Measurements from ENCODE around the gene TRMT1.
A peak's percentile ranks its signal among the peaks of the same experiment; 100 is the strongest.

TRMT1 gene

DNA sequence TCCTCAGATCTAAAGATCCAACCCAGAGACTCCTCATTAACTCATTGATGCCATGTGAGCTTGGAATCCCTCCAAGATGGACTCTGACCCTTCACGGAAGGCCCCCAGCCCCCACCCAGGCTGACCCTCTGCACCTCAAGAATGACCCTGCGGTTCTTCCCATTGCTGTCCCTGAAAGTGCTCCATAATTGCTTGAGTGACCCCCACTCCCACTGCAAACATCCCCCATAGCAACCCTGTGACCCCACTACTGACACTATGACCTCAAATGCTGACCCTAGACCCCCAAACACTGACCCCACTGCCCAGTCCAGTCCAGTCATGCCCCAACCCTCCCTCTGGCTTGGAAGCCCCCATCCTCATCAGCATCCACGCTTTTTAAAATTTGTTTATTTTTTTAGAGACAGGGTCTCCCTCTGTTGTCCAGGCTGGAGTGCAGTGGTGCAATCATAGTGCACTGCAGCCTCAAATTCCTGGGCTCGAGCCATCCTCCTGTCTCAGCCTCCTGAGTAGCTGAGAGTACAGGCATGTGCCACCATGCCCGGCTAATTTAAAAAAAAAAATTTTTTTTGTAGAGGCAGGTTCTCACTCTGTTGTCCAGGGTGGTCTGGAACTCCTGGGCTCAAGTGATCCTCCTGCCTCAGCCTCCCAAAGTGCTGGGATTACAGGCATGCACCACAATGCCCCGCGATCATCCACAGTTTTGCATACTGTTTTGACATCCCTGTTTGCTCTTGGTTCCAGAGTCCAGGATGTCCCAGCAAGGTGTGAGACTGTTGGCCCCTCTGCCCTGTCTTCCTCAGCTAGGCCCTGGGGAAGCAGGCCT lies 14.7 kb downstream of the TRMT1 start:
- no peak for DNase-seq

DNA sequence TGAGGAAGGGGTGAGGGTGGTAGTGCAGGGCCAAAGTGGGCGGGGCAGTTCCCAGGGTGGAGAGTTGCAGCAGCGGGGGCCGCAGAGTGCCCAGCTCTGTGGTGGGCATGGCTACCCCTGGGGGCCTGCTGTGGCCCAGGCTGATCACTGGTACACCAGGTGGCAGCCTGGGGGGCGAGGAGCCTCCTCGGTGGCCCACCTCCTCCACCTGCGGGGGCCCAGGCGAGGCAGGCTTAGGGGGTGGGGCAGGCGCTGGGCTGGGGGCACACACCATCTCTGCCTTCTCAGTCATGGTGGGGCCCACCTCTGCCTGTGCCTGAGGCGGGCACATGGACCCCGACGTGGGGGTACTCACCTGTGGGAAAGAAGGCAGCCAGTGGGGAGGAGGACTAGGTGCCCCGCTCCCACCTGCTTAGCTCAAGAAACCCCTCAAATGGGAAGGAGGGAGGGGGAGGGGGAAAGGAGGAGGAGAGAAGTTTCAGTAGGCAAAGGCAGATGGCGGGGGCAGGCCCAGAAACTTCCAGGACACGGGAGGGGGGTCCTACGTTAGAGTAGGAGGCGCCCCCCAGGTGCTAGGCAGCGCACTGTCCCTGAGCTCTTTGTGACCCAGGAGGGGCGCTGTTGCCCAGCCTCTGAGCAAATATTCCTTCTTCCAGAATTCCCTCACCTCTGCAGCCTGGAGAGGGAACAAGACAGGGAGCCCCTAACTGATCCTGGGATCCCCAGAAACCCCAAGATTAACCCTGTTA lies 15.5 kb downstream of the TRMT1 start:
- no peak for DNase-seq

DNA sequence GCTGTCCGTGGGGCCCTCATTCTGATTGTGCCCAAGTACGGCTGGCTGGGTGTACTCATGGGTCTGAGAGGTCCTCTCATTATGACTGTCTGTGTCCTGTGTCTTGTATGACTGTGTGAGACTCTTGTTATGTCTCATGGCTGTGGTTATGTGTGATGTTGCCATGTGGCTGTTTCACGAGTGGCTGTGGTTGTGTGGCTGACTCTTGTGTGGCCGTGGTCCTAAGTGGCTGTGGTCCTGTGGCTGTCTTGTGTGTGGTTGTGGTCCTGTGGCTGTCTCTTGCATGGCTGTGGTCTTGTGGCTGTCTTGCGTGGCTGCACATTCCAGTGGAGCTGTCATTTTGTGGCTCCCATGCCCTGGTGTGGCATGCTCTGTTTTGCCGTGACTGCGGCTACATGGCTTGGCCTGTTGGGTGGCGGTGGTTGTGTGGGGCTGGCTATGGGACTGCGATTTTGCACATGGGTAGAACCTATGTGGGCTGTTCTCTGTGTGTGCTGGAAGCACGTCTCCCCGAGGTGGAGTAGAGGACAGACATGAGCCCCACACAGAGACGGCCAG lies 16.4 kb downstream of the TRMT1 start:
- peak; percentile 90 for DNase-seq

DNA sequence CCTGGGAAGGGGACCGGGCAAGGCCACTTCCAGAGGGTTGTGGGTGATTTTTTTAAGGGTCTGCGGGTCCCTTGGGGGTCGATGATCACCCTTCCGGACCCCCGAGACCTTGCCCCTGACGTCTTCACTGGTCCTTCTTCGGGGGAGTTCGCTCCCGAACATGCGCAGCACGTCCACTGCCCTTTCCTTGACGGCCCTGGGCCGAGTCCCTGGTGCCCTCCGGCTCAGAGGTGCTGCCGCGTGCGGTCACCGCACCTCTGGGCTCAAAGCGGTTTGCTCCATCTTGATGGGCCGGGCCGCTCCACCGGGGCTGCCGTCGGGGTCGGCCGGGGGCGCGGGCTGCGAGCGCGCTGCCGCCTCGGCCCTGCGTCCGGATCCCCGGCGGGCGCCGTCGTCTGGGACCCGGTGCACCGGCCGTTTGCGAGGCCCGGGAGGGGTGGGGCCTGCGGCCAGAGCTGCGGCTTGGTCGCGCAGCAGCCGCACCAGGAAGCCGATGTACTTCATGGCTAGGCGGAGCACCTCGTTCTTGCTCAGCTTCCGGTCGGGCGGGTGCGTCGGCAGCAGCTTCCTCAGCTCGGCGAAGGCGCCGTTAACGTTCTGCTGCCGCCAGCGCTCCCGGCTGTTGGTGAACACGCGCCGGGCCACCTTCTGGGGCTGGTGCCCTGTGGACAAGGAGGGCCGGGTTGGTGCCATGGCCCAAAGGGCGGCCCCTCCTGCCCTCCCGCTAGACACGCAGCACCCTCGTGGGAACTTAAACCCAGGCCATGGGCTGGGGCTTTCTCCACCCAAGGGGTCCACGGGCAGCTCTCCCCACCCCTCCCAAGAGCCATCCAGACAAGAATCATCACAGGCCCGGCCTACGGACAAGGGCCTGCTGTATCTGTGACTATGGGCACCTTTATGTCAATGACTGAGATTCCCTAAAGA lies 17.2 kb downstream of the TRMT1 start:
- peak; percentile 86 for DNase-seq

DNA sequence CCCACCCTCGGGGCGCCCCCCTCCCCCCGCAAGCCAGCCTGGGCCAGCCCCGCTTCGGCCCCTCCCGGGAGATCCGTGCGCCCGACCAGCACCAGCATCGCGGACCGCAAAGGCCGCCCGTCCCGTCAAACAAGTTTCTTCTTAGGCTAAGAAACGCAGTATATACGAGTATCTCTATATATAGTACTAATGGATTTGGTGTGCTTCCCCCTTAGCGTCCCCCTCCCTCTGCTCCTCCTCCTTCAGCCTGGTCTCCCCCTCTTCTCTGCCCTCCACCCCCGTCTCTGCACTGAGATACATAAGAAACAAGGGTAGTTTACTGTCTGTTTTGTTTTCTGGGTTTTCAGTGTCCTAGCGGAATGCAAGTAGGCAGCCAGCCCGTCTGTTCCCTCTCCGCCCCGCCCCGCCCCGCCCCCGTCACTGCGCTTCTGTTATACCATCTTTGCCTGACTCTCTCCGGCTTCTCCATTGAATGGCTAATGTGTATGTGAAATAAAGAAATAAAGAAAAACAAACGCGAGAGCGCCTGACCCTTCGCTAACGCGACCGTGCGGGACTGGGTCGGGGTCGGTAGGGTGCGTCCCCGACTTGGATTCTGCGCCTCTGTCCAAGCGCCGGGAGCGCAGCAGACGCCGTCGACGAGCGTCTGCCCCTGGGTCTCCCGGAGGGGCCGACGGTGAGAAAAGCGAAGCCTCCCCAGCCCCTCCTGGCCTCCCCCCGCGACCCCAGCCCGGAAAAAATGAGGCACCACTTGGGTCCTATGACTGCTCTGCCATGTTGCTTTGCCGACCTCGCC lies 18.1 kb downstream of the TRMT1 start:
- no peak for DNase-seq

DNA sequence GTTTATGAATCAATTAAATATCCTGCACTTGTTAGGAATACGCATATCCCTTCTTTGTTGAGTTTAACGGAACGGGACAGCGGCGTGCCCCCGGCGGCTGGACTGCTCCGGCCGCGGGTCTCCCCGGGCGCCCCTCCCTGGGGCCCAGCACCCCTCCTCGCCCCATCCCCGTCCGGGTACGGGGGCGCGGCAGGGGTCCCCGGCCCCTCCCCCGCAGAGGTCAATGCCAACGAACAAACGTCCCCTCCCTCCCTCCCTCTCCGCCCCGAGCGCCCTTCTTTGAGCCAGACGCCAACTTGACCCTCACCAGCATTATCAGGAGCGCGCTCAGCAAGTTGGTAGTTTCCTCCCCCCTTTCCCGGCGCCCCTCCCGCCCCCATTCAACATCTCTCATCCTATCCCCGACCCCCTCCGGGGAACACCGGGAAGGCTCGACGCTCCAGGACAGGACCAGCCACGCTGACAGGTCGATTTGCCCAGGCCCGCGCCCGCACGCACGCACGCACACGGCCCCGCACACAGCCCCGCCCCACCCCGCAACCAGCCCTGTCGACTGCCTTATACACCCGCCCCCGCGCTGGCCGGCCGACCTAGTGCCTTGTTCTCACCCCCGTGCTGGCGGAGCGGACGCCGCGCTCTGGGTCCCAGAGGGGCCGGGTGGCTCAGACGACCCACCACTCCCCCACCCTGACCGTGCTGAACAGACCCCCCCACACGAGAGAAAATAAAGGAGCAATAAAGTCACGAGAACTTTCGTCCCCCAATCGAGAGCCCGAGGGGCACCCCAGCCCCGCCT lies 18.9 kb downstream of the TRMT1 start:
- DNase-seq, result no peak

DNA sequence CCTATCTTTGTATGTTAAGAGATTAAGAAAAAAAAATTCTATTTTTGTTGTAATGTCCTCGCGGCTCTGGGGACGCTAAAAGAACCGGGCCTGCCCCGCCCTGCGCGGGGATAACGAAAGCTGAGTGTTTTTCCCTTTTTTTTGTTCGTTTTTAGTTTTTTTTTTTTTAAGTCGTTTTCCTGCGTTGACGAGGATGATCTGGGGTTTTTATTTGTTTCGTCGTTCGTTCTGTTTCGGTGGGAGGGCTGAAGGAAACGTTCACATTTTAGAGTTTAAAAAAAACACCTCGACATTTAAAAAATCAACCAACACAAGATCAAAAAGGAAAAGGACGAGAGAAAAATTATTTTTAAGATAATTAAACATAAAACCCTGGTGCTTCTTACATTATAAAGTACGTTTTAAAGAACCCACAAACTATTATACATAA lies 19.5 kb downstream of the TRMT1 start:
- DNase-seq, result no peak

DNA sequence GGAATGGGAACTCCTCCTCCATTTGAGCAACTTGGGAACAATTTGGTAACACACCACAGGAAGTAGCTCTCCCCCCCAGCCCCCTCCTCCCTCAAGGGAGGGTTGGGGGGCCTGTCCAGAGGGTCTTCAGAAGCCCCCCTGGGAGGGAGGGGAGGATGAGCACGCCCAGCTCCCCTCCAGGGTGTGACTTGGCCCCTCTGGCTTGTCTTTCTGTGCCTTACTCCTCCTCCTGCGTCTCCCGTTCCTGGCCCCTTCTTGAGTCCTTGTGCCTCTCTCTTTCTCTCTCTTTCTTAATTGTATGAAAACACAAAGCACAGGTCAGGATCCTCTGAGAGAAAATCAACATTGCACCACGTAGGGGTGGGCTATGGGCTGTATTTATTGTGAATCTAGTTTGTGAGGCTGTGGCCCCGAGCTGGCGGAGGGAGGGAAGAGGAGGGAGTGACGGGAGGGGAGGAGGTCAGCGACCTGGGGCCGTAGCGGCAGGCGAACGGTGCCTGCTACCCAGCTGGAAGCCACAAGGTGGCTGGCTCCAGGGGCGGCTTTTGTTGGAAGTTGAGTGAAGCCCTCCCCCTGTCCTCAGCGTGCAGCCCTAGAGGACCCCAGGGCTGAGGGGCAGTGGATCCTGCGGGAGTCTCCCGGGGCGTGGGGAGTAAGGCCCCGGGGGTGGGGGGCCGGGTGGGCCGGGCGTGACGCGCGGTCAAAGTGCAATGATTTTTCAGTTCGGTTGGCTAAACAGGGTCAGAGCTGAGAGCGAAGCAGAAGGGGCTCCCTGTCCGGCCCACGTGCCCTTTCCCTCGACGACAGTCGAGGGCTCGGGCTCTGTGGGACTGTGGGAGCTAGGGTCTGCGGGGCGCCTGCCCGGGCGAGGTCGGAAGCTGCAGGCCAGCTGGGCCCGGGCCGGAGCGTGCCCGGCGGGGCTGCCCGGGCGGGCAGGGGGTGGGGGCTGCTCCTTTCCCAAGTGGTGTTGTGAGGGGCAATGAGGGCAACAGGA lies 20.3 kb downstream of the TRMT1 start:
- DNase-seq, result no peak

DNA sequence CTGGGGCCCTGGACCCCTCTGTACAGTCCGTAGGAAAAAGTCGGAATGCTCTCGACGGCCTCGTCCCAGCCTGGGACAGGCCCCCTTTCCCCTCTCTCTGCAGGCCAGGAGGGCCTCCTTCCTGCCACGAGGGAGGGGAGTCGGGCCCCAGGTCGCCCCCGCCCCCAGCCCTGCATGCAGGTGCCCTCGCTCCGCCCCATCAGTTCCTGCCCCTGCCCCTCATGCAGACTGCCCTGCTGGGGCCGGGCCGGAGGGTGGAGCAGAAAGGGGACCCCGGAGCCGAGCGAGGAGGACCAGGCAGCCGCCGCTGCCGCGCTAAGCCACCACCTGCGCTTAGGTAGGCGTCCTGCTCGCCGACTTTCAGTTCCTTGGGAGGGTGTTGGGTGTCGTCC lies 21.2 kb downstream of the TRMT1 start:
- DNase-seq, result no peak

DNA sequence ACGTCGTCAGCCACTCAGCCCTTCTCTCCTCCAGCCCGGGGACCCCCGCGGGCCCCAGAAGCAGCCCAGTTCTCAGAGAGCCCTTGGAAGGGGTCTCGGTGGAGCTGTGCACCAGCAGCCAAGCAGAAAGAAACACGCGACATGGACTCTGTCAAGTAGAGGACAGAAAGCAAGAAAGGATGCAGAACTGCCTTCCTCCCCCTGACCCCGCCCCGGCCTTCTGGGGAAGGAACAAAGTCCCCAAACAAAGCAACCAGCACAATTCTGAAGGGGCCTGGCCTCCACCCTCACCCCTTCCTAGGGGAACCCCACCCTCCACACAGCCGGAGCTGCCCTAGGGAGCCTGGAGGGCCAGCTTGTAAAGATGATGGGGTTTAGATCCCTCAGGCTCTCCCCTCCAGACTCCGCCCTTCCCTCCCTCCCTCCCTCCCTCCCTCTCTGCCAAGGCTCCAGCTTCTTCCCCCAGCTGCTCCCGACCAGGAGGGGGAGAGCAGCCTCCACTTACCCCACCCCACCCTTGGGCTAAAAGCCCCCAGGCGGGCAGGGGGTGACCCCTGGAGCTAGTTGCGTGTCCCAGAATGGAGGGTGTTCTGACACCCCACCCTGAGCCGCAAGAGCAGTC lies 21.7 kb downstream of the TRMT1 start:
- DNase-seq, result no peak

DNA sequence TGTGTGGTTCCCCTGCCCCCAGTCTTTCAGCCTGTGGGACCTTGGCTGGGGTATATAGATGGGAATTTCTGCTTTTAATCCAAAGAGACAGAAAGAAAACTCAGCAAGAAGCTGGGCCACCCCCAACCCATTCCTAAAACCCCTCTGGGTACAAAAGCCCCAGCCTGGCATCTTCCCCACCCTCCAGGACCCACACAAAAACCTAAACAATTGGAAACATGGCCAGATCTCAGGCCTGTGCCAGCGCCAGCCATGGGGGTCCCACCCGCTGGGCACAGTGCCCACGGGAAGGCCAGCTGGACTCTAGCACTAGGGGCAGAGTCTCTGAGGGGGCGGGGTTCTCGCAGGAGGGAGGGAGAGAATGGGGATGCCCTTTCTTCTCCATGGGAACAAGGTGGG lies 22.4 kb downstream of the TRMT1 start:
- no peak for DNase-seq

DNA sequence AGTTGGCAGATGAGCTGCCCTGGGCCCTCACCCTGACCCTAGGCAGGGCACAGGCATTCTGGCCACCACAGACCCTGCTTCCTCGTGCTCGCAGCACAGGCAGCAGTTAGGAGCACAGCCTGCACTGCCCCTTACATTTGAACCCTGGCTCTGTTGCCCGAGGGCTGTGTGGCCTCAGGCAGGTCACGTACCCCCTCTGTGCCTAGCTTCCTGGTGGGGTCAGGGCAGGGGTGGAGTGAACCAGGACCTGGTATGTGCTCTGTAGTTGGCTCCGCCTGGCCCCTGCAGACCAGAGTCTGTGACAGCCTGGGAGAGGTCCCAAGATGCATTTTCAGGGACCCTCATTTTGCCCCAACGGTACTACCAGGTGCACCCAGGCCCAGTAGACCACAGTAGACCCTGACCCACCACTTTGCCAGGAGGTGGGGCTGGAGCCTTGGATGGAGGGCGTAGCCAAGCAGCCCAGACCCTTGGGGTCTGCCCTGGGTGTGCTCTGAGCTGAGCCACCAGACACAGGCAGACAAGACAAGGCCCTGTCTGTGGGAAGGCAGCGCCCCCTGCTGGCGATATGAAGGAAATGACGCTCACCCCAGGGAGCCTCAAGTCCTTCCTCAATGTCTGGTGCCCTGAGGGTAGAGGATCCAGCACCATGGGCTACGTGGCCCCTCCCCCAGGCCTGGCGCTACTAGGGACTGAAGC lies 23.0 kb downstream of the TRMT1 start:
- DNase-seq, result peak; percentile 85

DNA sequence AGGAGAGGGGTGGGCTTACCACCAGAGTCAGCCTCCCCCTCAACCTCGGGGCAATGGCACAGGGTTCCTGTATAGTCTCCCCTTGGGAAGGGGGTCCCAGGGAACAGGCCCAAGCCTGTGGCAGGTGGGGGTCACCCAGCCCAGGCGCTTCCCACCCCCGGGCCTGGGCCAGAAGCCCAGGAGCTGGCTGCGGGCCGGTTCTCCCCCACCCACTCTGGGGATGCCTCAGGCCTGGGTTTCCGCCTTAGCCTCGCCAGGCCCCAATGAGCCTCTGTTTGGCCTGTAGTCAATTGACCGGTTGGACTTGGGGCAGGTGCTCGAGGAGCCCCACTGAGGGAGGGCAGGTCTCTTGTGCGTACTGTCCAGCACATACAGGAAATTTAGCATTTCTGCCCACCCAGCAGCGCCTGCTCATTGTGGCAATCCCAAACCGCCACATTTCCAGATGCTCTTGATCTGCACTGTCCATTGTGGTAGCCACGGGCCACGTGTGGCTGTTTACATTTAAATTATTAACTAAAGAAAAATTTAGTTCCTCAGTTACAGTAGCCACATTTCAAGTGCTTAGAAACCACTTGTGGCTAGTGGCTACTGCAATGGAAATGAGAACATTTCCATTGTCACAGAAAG lies 23.8 kb downstream of the TRMT1 start:
- DNase-seq, result no peak

DNA sequence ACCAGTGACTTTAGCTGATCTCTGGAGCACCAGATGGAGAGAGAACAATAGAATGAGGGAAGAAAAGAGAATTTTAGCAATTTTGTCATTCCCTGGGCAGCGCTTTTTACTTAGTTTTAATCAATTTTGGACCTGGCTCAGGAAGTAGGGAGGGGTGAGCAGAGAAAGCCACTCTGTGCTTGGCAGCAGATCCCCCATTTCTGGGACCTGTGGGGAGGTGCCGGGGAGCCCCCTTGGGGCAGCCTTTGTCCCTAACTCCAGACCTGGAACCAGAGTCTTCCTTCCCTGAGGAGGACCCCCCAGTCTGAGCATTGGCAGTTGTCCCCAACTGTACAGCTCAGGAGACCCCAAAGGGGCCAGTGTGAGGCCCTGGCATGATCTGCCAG lies 24.4 kb downstream of the TRMT1 start:
- DNase-seq, result no peak

DNA sequence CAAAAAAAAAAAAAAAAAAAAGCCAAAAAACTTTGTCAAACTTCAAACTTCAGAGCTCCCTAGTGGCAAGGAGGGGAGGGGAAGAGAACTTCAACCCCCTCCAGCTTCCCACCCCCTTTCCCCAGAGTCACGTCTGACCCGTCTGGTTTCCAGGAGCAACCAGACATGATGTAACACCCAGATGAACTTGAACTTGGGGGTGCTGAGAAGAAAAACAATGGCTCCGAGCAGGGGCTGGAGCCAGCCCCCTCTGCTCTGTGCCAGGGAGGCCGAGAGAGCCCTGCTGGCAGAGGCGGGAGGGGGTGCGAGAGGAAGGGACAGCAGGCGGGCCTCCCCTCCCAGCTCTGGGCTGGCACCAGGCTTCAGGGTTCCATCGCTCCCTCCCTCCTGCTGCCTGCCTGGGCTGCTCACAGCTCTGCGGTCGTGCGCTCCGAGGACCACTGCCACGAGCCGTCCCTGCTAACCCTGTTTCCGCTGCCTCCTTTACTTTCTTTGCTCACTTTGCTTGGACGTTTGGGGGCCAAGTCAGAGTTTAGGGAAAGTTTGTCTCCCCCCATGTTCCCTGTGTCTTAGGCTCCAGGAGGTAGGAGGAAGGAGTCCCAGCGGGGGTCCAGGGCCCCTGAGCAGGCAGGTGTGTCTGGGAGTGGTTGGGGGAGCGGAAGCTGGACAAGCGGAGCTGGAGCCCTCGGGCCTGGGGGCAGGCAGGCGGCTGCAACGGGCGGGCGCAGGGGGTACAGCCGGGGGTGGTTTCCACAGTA lies 25.0 kb downstream of the TRMT1 start:
- no peak for DNase-seq

DNA sequence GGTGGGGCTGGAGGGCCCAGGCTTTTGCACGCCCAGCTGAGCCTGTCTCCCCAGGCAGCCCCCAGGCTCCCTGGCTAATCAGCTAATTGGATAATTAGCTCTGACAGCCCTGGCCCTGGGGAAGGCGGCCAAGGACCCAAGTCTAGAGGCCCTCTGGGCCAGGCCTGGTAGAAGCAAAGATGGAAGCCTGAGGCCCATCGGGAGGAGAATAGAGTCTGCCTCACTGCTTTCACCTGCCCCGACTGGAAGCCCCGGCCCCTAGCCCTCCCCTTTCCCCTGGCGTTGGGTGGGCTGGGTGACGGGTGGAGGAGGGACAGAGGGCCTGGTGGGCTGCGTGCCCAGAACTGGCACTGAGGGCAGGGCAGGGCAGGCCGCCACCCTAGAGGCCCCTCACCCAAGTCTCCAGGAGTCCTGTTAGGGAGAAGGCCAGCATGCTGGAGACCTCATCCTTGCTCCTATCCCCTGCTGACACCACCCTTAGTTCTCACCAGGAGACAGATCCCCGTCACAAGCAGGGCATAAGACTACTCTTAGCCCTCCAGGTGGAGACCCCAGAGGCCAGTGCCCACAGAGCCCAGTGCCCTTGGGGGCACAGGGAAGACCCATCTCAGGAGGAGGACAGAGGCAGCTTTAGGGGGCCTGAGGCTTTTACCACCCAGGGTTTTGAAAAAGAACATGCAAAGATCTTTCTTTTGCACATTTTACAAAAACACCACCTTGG lies 25.9 kb downstream of the TRMT1 start:
- DNase-seq, result no peak
